Islet precursor cell (in vitro differentiated cells): ENCODE measurements around the gene UCK2.

Source experiments
- DNase-seq: peaks from one replicate; pipeline ENCODE4 v3.0.0-alpha.2; 2018

UCK2 gene

DNA sequence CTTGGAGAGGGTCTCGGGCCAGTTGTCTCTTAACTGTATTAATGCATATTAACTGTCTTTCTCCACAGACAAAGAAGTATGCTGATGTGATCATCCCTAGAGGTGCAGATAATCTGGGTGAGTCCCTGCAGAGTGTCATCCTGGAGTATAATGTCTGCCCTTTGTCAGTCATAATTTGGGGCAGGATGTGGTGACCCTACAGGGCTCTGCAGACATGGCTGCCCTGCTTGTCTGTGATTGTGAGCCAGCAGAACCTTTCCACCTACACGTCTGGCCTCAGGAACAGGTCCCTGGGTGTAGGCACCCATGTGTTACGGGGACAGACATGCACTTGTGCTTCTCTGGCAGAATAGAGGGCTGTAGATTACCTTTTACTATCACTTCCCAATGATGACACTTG lies 78.4 kb downstream of the UCK2 start:
- peak; percentile 52 for DNase-seq

DNA sequence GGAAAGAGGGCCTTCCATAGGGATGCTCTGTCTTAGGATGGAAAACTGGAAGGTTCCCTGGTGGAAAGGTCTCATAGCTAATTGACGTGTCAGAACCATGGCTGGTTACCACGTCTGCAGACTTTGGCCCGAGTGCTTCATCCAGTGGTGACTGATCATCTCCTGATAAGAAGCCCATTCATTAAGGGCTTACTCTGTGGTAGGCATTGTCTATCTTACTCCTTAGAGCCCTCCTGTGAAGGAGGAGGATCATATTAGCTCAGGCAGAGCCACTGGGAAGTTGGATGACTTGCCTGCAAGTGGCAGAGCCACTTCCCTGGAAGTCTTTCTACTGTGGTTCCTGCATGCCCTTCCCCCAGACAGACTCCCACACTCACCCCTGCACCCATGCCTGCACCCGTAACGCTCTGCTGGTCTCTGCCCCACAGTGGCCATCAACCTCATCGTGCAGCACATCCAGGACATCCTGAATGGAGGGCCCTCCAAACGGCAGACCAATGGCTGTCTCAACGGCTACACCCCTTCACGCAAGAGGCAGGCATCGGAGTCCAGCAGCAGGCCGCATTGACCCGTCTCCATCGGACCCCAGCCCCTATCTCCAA lies 79.9 kb downstream of the UCK2 start:
- peak; percentile 69 for DNase-seq

GRCh38 chr1:165910764-165911421 lies 83.5 kb downstream of the UCK2 start:
- peak; percentile 55 for DNase-seq

DNA sequence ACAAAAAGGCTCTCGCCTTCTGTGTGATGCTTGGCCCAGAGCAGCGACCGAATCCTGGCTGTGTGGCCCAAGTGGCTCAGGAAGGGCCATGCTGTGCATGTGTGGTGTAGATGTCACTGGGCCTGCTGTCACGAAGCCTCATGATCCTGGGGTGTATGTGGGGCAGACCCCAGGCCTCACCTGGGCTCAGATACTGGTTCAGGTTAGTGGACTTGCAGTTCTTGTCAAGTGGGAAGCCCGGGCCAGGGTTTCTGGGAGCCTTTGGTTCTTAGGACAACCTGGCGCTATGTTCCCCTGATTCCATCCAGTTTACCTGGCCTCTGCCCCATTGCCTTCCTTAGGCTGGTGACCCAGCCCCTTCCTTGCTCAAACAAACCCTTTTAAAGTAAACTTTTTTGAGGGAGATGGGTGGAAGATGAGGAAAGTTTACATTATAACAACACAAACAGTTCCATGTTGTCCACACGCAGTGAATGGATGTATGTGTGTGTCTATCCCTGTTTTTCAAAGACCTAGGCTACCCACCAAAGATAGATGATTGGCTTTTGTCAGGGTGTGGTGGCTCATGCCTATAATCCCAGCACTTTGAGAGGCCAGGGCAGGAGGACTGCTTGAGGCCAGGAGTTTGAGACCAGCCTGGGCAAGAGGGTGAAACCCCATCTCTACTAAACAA lies 84.3 kb downstream of the UCK2 start:
- DNase-seq: peak; percentile 38

DNA sequence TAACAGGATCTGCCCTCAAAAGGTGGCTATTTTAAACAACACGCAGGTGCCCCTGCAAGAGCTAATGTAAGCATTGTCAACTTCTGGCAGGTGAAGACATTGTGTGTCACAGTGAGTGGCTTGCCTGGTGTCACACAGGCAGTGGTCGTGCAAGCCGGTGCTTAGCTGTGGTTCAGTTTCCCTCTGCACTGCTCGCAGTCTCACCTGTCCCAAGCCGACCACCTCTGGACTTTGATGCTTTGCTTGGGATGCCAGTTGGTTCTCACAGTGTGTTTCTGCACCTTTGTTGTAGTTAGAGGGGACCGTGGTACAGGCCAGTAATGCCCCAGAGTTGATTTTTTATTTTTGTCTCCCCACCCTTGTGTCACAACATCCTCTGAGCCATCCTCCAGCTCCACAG lies 85.2 kb downstream of the UCK2 start:
- DNase-seq: peak; percentile 49

GRCh38 chr1:165914136-165914798 lies 86.9 kb downstream of the UCK2 start:
- DNase-seq: peak; percentile 79

GRCh38 chr1:165915480-165915879 lies 88.1 kb downstream of the UCK2 start:
- no peak for DNase-seq

GRCh38 chr1:165915932-165916348 lies 88.5 kb downstream of the UCK2 start:
- peak; percentile 40 for DNase-seq

GRCh38 chr1:165917166-165917565 lies 89.8 kb downstream of the UCK2 start:
- peak; percentile 24 for DNase-seq

- no peak for DNase-seq
Observed at GRCh38 chr1:165924117-165924516, 96.7 kb downstream of the UCK2 start.

DNA sequence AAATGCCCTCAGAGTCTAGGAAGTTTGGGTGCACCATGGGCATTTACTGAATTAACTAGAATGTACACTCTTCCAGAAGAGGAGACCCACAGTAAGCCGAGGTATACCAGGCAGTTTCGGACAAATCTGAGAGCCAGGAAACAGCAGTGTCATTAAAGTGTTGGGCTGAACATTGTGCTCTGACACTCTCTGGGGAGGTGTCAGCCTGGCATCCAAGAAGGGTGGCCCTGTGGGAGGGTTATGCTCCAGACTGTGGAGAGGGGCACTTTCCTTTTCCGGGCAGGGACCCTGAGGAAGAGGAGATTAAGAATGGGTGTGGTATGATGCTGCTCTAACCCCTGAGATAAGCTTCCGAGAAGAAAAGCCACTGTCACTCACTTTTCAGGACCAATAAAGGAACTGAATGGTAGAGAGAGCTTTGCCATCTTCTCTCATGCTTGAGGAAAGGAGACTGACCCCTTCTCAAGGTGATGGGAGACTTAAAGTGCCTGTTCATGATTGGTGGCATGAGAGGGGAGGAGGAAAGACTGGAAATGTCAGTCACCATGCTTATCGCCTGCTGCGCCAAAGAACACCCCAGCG lies 98.2 kb downstream of the UCK2 start:
- DNase-seq: peak; percentile 27

DNA sequence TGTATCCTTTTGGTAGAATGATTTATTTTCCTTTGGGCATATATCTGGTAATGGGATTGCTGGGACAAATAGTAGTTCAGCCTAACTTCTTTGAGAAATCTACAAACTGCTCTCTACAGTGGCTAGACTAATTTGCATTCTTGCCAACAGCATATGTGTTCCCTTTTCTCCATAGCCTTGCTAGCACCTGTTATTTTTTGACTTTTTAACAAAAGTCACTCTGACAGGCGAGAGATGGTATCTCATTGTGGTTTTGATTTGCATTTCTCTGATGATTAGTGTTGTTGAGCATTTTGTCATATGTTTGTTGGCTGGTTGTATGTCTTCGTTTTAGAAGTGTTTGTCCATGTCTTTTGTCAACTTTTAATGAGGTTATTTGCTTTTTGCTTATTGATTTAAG lies 99.8 kb downstream of the UCK2 start:
- DNase-seq: no peak

DNA sequence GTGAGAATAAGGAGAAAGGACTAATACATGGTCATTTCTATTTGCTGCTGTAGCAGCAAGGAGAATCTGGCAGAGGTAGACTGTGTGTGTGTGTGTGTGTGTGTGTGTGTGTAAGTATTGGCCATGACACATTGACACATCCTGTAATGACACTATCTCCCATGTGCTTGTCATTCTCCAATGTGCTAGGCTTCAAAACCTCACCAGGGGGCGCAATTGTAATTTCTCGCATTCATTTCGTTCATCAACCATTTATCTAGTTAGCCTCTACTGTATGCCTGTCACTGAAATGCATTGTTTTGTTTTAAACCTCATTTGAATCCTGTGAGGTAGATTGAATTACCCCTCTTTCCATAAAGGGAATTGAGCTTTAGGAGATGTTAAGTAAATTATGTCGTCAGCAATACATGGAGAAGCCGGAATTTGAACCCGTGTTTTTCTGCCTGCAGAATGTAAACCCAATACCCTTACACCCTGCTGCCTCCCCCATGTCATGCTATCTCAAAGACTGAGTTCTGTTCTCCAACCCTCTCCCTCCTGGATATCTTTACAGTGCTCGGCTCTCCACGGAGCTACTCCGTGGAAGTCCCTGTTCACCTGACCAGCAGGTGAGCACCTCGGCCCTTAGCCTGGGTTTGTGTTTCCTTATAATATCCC lies 100.8 kb downstream of the UCK2 start:
- DNase-seq: no peak

DNA sequence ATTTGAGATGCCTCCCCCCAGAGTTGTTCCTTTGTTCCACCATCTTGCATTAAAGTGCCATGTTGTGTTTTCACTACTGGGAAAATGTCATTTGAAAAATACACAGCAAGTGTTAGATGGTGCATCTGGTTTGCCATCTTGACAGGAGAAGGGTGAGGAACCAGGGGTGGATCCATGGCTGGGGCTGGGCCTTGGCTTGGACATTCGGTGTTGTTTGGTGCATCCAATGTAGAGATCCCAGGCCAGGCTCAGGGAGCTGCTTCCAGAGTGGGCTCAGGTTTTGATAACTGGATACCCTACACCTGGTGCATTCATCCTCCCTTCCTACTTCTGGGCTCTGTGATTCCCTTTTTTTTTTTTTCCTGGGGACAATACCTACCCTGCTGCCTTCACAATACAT lies 103.5 kb downstream of the UCK2 start:
- DNase-seq: no peak

DNA sequence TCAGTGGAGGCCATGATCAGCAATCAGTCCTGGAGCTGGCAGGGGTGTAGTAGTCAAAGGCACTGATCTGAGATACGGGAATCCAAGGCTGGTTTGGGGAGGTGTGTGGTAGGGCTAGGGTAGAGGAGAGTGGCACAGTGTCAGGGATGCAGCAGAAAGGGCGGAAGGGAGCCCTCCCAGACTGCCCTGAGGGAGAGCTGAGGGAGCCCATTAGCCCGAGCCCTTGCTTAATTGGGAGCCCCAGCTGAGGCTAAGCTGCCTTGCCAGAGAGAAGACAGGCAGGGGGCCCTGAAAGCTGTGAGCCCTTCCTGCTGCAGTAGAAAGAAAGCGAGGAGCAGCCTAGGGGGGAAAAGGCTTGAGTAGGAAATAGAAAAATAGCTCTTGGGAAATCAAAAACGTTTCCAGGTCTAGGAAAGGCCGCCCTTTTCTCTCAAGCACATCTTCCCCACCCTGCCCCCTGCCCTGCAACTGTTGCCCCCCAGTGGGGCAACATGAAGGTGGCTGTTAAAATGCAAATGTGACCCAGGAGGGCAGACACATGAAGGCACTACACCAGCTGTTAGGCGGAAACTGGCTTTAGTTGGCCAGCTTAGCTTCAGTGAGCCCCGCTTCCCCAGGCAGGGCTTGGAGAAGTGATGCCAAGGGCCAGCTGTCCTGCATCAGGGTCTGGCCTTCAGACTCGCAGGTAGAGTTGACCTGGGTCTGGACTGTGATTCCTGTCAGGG lies 106.2 kb downstream of the UCK2 start:
- peak; percentile 50 for DNase-seq

- peak; percentile 45 for DNase-seq
Observed at GRCh38 chr1:165936542-165936941, 109.1 kb downstream of the UCK2 start.

- DNase-seq: no peak
Observed at GRCh38 chr1:165937829-165938228, 110.4 kb downstream of the UCK2 start.

DNA sequence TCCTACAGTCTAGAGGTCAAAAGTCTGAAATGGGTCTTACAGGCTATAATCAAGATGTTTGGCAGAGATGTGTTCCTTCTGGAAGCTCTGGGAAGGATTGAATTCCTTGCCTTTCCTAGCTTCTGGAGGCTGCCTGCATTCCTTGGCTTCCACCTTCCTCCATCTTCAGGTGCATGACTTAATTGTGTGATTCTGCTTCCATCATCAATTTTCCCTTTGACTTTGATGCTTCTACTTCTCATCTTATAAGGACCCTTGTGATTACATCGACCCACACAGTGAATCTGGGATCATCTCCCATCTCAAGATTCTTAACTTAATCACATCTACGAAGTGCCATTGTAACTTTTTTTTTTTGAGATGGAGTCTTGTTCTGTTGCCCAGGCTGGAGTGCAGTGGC lies 111.4 kb downstream of the UCK2 start:
- no peak for DNase-seq

DNA sequence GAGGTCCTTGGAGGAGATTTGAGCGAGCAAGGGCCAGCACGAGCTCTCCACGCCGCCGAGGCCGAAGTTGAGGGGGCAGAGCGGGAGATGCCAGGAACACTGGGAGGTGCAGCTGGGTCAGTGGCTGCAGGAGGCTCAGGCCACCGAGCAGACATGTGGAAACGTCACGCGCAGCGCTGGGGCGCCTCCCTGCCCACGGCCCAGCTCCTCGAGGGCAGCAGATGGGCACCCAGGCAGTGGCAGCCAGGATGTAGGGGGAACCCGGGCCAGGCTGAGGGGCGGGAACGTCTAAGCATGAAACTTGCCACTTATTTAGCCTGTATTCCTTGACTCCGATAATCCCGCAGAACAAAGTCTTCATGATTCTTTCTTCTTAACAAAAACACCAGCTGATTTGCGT lies 114.1 kb downstream of the UCK2 start:
- no peak for DNase-seq

DNA sequence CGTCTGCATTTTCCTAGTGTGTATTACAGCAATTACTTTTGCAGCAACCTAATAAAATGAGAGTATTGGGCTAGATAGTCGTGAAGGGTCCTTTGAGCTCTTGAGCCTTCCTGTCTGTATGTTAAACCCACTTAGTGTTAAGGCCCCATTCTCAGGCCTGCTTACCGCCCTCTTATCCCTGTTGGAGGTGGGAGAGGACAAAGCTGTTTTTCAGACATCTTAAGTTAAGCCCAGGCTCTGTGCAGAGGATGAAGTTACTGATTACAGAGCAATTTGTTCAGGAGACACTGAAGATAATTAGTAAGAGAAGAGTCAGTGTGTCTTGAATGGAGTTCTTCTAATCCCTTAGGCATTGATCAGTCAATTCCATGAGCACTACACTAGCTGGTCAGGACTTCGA lies 114.6 kb downstream of the UCK2 start:
- DNase-seq: no peak

- DNase-seq: no peak
Observed at GRCh38 chr1:165942927-165943597, 115.6 kb downstream of the UCK2 start.

DNA sequence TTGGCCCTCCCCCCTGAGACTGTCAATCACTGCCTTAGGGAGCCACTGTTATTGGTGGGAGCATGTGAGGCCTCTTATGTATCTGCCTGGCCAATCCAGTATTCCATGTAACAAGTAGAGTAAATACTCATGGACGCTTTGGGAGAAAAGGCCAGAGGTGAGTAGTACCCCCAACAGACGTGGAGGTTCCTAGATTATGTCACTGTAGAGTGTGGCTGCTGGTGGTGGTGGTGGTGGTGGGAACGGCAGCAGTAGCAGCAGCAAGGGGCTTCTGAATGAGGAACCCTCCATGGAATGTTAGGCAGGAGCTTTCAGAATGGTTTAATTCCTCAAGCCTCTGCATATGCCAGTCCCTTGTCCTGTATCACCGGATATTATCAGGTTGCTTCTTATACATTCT lies 118.5 kb downstream of the UCK2 start:
- no peak for DNase-seq
